GM03348 (cell line): ENCODE measurements around the gene TMEM72.

Source experiments
- DNase-seq: peaks from one replicate; pipeline ENCODE4 v3.0.0; 2012; ENCODE audit warnings: low spot score

The TMEM72 gene

DNA sequence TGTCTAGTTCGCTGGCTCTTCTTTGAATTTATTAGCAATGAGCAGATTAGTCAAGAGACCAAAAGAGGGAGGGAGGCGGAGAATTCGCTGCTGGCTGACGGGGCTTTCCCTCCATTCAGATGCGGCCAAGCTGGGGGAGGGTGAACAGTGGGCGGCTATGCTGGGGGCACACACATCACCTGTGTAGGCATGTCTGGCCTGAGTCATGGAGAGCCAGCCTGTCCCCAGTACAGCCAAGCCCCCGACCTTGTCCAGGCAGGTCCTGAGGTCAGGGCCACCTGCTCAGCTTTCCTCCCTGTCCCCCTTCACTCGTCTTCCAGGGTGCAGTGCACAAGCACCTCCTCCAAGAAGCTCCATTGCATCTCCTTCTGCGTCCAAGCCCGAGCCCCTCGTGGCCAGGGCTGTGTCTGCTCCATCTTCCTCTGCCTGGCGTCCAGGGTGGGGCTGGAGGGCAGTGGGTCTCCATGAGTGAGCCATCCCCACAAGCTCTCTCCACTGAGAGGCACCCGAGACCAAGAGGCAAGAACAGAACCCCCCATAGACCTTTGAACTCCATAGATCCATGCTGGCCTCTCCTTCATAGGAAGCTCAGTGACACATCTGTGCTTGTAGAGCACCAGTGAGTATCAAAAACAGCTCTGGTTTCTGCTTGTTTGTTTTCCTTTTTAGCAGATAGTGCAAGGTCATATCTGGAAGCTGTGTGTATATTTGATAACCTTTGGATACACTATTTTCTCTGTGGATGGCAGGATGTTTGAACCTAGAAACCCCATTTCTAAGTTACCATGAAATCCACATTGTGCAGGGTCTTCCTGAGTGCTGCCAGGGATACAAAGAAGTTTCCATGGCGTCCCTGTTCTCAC is 69.4 kb downstream of the TMEM72 start:
- no peak for DNase-seq

DNA sequence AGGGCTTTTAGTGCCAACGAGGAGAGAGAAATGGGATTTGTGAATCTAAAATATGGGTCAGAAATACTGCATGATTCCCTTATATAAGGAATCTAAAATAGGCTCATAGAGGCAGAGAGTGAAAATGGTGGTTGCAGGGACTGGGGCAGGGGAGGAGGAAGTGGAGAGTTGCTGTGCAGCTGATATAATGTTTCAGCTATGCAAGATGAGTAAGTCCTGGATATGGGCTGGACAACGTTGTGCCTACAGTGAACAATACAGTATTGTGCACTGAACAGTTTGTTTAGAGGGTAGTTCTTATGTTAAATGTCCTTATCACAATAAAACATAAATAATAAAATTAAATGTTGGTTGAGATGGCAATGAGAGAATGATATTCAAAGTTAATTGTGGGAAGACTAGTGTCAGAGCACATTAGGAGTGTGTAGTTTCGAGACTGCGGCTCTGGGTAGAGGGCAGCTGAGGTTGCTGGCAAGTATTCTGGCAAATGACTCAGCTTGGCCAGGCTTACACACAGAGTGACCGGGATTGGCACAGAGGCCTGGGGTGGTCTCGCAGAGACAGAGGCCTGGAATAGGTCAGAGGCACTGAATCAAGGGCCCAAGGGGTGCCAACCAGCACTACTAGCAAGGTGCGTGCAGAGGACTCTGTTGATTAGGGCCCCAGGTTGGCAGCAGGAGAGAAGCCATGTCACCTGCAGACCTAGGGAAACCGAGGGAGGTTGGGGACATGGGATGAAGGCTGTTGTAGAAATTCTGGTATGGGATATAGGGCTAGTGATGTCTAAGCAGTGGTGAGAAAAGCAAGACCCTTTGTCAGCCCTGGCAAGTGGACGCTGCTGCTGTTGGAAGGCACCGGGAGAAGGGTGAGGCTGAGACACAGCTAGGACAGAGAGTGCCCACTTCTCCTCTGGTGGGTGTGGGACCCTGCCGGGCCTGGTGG is 70.3 kb downstream of the TMEM72 start:
- peak; percentile 88 for DNase-seq

DNA sequence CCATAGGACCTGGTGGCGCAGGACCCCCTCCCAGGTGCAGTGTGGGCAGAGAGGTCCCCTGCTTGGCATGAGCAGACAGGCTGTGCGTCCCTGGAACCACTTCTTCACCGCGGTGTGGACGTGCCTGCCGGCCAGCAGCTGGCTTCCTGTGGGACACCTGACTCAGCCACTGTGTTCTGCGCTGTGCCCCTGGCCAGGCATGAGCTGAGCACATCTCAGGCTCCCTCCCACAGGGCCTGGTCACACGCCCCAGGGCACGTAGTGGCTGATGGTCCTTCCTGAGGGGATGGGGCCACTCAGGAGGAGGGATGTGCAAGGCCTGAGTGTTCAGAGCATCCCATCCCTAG is 71.0 kb downstream of the TMEM72 start:
- no peak for DNase-seq

DNA sequence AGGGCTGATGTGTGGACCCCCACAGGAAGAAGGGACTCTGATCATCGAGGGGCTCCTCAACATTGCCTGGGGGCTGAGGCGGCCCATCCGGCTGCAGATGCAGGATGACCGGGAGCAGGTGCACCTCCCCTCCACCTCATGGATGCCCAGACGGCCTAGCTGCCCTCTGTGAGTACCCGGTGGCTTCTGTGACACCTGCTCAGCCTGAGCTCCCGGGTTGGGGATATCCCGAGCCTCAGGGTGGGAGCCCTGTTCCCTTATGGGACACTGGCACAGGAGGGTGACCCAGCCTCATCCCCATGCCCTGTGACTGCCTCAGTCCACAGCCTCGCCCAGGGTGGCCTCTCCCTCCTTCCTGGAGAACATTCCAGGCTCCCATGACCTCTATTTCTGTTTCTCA is 71.4 kb downstream of the TMEM72 start:
- no peak for DNase-seq

DNA sequence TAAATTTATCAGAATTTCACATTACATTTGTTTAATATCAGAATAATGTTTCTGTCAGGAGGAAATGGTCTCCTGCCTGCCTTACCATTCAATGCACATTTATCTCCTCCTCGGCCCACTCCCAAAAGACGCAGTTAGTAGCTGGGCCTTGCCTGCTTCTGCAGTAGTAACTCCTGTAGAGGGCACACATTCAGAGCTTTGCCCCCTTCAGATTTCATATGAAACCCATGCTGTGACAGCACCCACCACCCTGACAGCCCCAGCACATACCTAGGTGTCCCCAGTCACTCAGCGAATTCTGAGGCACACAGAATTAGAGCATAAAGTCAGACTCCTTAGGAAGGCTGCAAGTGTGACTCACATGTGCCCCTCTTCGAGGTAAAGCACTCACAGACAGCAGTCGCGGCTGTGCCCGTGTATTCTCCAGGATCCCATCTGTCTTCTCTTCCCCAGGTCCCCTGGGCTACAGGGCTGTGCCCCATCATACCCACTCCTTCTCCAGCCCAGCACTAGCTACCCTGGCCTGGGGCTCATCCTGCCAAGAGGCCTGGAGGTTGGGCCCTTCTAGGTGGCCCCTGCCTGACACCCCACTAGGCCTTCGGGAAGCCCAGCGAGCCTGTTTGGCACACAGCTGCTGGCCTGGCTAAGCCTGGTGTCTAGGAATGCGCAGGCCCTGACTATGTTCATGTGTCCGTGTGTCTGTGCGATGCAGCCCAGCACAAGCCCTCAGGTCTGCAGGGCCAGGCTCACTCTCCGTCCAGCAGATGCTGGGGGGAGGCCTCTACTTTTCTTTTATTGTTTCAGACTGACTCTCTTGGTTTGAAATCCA is 72.1 kb downstream of the TMEM72 start:
- DNase-seq: no peak

DNA sequence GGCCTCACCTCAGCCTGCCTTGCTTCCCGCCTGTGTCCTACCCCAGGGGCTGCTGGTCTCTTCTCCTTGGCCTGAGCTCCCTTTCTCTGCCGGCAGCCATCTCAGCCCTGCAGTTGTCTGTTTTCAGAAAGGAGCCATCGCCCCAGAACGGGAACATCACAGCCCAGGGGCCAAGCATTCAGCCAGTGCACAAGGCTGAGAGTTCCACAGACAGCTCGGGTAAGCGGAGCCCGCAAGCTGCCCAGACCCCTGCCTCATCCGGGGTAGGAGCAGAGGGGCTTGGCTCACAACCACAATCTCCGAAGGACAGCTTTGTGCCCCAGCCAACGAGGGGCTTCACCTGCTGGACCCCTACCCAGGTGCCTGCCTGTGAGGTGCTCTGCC is 72.8 kb downstream of the TMEM72 start:
- no peak for DNase-seq

DNA sequence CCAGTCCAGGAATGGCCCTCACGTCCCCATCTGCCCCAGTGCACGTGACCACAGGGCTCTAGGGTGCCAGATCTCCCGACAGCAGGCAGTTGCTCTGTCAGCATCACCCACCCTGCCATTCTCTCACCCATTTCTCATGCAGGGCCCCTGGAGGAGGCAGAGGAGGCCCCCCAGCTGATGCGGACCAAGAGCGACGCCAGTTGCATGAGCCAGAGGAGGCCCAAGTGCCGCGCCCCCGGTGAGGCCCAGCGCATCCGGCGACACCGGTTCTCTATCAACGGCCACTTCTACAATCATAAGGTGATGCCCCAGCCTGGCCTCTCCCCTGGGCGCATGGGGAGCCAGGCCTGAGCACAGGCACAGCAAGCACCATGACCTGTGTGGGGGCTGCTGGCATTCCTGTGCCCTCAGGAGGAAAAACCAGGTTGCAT is 73.5 kb downstream of the TMEM72 start:
- no peak for DNase-seq

DNA sequence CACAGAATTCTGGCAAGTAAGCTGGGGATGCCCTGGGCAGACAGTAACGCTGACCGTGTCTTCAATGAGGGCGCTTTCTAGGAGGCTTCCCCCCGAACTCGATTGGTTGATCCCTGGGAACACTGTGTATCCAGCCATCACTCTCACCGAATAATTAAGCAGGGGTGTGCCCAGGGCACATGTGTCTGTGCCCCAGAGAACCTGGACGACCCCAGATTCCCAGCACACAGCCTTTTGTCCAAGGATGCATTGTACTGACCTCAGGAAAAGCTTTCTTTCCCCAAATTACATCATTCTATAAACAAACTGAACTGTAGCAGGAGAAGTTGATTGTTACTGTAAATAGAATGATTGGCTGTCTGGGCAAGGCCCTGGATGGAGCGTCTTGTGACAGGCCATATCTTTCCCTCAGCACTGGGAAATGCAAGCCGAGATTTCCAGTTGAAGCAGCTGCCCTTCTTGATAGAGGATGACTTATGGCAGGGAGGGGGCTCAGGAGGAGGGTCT is 74.1 kb downstream of the TMEM72 start:
- no peak for DNase-seq

DNA sequence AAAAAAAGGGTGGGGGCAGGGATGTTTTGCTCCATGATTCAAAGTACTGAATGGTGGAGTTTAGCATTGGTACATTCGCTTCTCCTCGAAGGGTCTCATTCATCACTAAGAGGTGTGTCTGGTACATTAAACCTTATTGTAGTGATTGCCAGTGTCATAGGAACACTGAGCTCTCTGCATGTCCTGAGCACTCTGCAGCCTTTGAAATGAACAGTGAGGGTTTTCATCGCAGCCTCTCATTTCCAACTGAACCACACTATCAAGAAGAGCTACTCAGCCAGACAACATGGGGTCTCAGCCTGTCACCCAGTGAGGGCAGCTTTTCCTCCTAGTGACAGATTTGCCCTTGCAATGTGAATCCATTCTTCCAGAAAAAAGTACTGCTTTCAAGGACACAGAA is 75.0 kb downstream of the TMEM72 start:
- no peak for DNase-seq
